Caco-2 (cell line): ENCODE data around the gene PARD6G. TPM values are rescaled to one million over a fixed set of nuclear protein-coding genes. Genes with fewer than 3 reads are reported as not detected.
"Not testable (repeated sequence)": the region's sequence is repeated elsewhere in the genome, so short reads cannot be mapped to it uniquely, and the experiment has no call there.

Experiments
- BruUV-seq: library from RNA; stranded (reverse); fragments of 400-500 nt; replicated peaks from 2 replicates; lab custom pipeline; 2021; lab: Mats Ljungman, UMichigan
- CTCF ChIA-PET: fragments of 300-600 bp; sonication (Branson Sonifier 250); formaldehyde crosslinking; loops from one replicate; lab custom pipeline; 2022; ENCODE audit warnings: antibody characterized with exemption; lab: Charles Lee
- POLR2A ChIA-PET: fragments of 300-600 bp; sonication (Branson Sonifier 250); formaldehyde crosslinking; loops from one replicate; lab custom pipeline; 2022; ENCODE audit warnings: antibody characterized with exemption; lab: Charles Lee
- DNase-seq, 2 experiments: peaks; one replicate each; pipeline versions ENCODE4 v3.0.0 to v3.0.0-alpha.2; 2020 to 2022
- H3K27me3 ChIP-seq: replicated peaks from 2 replicates; pipeline ENCODE4 v1.6.0; 2011; ENCODE audit warnings: low read length; ENCODE audit not compliant: control insufficient read depth, insufficient read depth
- H3K36me3 ChIP-seq: 2 replicates; pipeline ENCODE4 v1.5.1; 2011; ENCODE audit warnings: low read length; ENCODE audit not compliant: control insufficient read depth, insufficient read depth
- H3K4me1 ChIP-seq: fragments of 250-450 bp; sonication (Bioruptor Pico); 2 replicates; pipeline ENCODE4 v1.5.1; 2020; ENCODE audit warnings: mild to moderate bottlenecking
- H3K4me3 ChIP-seq: 2 replicates; pipeline ENCODE4 v1.5.1; 2011; ENCODE audit warnings: low read depth, mild to moderate bottlenecking, control low read depth, low read length
- H3K9me3 ChIP-seq: fragments of 250-450 bp; sonication (Bioruptor Pico); 2 replicates; pipeline ENCODE4 v1.5.1; 2020; ENCODE audit warnings: mild to moderate bottlenecking, moderate library complexity
- H3K27ac Mint-ChIP-seq: one replicate; pipeline ENCODE4 v1.8.0; 2022; ENCODE audit warnings: mixed read lengths; ENCODE audit not compliant: unreplicated experiment
- H3K27me3 Mint-ChIP-seq: one replicate; pipeline ENCODE4 v1.8.0; 2022; ENCODE audit warnings: mixed read lengths; ENCODE audit not compliant: insufficient read depth, unreplicated experiment
- H3K36me3 Mint-ChIP-seq: one replicate; pipeline ENCODE4 v1.8.0; 2022; ENCODE audit warnings: mild to moderate bottlenecking, mixed read lengths; ENCODE audit not compliant: insufficient read depth, unreplicated experiment
- H3K4me1 Mint-ChIP-seq: one replicate; pipeline ENCODE4 v1.8.0; 2022; ENCODE audit warnings: low read depth, mixed read lengths; ENCODE audit not compliant: unreplicated experiment
- H3K4me3 Mint-ChIP-seq: one replicate; pipeline ENCODE4 v1.8.0; 2022; ENCODE audit warnings: mild to moderate bottlenecking, moderate library complexity, mixed read lengths; ENCODE audit not compliant: unreplicated experiment
- H3K9me3 Mint-ChIP-seq: one replicate; pipeline ENCODE4 v1.8.0; 2022; ENCODE audit warnings: mixed read lengths; ENCODE audit not compliant: unreplicated experiment
- CTCF ChIP-seq, 2 experiments: fragments of 200-600 bp in 1 of 2; IDR thresholded peaks; 1 replicate in 1 of 2; 2 replicates in 1 of 2; pipeline versions ENCODE4 v1.5.1 to v1.8.0; 2011 to 2022; ENCODE audit warnings: antibody characterized with exemption in 1 of 2, control low read depth in 1 of 2, inconsistent platforms in 1 of 2, low read depth in 1 of 2, low read length in 1 of 2, mild to moderate bottlenecking in 1 of 2, moderate library complexity in 1 of 2; ENCODE audit not compliant: insufficient read depth in 1 of 2, severe bottlenecking in 1 of 2, unreplicated experiment in 1 of 2
- intact Hi-C: fragments of 100-400 bp; cut with micrococcal nuclease; formaldehyde crosslinking; loops from one replicate; pipeline ENCODE4 v1.10.0; 2022; ENCODE audit not compliant: unreplicated experiment
- total RNA-seq: library from RNA; stranded (reverse); gene quantifications from 2 replicates; pipeline ENCODE4 v1.2.3, GENCODE V29; 2022

PARD6G gene
- total RNA-seq, 1 experiment from 2014 or later, result 1.3 TPM

DNA sequence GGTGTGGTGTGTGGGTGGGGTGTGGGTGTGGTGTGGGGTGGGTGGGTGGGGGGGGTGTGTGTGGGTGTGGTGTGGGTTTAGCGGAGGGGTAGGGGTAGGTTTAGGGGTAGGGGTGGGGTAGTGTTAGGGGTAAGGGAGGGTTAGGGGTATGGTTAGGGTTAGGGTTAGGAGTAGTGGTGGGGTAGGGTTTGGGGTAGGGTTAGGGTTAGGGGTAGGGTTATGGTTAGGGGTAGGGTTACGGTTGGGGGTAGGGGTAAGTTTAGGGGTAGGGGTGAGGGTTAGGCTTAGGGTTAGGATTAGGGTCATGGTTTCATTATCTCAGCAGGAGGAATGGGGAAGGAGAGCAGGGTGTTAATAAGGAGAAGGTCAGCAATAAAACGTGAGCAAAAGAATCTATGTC, 11.3 kb upstream of the PARD6G start:
- no peak overlapping the region for H3K4me3 Mint-ChIP-seq
- no peak overlapping the region for H3K27ac Mint-ChIP-seq
- H3K9me3 Mint-ChIP-seq, result peaks cover 12% of the 10 kb centered on the region
- no peaks in the 10 kb centered on the region for H3K27me3 Mint-ChIP-seq
- Histone ChIP-seq H3K27me3 (no peaks in the 10 kb centered on the region), H3K4me3 (no peak overlapping the region), H3K4me1 (no peaks in the 10 kb centered on the region), H3K36me3 (no peaks in the 10 kb centered on the region), H3K9me3 (no peaks in the 10 kb centered on the region)
- no TSS peak for BruUV-seq
- H3K4me1 Mint-ChIP-seq, result no peaks in the 10 kb centered on the region
- intact Hi-C loops, result no loop called here
- DNase-seq, result no peak
- H3K36me3 Mint-ChIP-seq, result no peaks in the 10 kb centered on the region
- POLR2A ChIA-PET, result no interaction called here
- no peak for TF ChIP-seq CTCF (IDR thresholded peaks at IDR 0.05; ENCODE audit: insufficient read depth in 1 of 2, low read depth in 1 of 2, low read length in 1 of 2, severe bottlenecking in 1 of 2, unreplicated experiment in 1 of 2)
- CTCF ChIA-PET, result no interaction called here

DNA sequence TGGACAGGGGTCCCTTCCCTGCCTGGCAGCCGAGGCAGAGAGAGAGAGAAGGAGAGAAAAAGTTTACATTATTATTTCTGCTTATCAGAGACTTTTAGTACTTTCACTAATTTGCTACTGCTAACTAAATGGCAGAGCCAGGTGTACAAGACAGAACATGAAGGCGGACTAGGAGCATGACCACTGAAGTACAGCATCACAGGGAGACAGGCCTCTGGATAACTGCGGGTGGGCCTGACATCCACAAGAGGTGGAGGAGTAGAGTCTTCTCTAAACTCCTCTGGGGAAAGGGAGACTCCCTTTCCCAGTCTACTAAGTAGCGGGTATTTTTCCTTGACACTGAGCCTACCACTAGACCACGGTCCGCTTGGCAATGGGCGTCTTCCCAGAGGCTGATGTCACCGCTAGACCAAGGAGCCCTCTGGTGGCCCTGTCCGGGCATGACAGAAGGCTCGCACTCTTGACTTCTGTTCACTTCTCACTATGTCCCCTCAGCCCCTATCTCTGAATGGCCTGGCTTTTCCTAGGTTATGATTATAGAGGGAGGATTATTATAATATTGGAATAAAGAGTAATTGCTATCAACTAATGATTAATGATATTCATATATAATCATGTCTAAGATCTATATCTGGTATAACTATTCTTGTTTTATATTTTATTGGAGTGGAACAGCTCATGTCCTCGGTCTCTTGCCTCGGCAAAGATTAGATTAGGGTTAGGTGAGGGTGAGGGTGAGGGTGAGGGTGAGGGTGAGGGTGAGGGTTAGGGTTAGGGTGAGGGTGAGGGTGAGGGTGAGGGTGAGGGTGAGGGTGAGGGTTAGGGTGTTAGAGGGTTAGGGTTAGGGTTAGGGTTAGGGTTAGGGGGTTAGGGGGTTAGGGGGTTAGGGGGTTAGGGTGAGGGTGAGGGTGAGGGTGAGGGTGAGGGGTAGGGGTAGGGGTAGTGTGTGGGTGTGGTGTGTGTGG, 10.5 kb upstream of the PARD6G start:
- H3K36me3 ChIP-seq, H3K9me3 ChIP-seq, POLR2A ChIA-PET, H3K4me1 ChIP-seq, H3K27ac Mint-ChIP-seq, H3K27me3 Mint-ChIP-seq, intact Hi-C loops, H3K4me3 Mint-ChIP-seq, H3K4me3 ChIP-seq, CTCF ChIA-PET, H3K36me3 Mint-ChIP-seq, BruUV-seq, H3K27me3 ChIP-seq, H3K4me1 Mint-ChIP-seq: not testable (repeated sequence)
- TF ChIP-seq CTCF (IDR thresholded peaks at IDR 0.05; ENCODE audit: insufficient read depth in 1 of 2, low read depth in 1 of 2, low read length in 1 of 2, severe bottlenecking in 1 of 2, unreplicated experiment in 1 of 2), result peak; percentile 38 to 52
- H3K9me3 Mint-ChIP-seq, result peaks cover 12% of the 10 kb centered on the region
- DNase-seq, result peak; percentile 56 to 62

DNA sequence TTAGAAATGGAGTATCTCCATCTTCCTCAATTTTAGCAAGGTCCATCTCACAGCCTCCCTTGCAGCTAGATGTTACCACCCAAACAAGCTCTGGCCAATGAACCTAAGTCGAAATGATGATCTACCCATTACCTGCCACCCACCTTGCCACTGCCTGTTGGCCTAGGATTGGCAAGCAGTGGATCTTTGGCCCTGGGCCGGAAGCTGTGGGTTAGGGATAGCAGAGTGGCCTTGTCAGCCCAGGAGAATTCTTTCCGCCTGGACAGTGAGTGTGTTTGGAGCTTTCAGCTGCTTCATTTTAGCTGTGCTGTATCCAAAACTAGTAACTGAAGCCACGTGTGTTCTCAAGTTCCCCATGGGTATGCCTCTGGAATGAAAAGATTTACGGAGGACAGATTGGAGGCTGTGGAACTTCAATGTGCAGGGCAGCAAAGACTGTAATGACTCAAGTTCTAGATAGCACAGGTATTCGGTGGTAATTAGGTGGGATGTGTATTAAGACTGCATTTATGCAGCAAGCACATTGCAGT, 7.7 kb upstream of the PARD6G start:
- Histone ChIP-seq H3K9me3 (no peaks in the 10 kb centered on the region), H3K36me3 (no peaks in the 10 kb centered on the region), H3K4me3 (no peak overlapping the region), H3K4me1 (no peaks in the 10 kb centered on the region), H3K27me3 (no peaks in the 10 kb centered on the region)
- no peaks in the 10 kb centered on the region for H3K4me1 Mint-ChIP-seq
- H3K36me3 Mint-ChIP-seq, result no peaks in the 10 kb centered on the region
- ChIA-PET CTCF (interaction anchor here (1.0 kb wide), 1 partner anchor 55 kb away, joined by 3 read pairs; no protein-coding TSS in a partner anchor), POLR2A (no interaction called here)
- no peak overlapping the region for H3K27ac Mint-ChIP-seq
- BruUV-seq, result no TSS peak
- TF ChIP-seq CTCF (IDR thresholded peaks at IDR 0.05; ENCODE audit: insufficient read depth in 1 of 2, low read depth in 1 of 2, low read length in 1 of 2, severe bottlenecking in 1 of 2, unreplicated experiment in 1 of 2), result no peak
- no peak for DNase-seq
- intact Hi-C loops, result no loop called here
- no peaks in the 10 kb centered on the region for H3K27me3 Mint-ChIP-seq
- peaks cover 12% of the 10 kb centered on the region for H3K9me3 Mint-ChIP-seq
- H3K4me3 Mint-ChIP-seq, result no peak overlapping the region
